Erythroblast (primary cell): Measurements from ENCODE around the gene CEP85.

Experiments used
- GATA1 ChIP-seq: IDR thresholded peaks from 2 replicates; pipeline ENCODE4 v1.6.1; 2011; ENCODE audit warnings: low read depth, mild to moderate bottlenecking, control low read depth, low read length, moderate library complexity
- POLR2A ChIP-seq: IDR thresholded peaks from 2 replicates; pipeline ENCODE4 v1.6.1; 2011; ENCODE audit warnings: mild to moderate bottlenecking, low read length

- no peak for TF ChIP-seq POLR2A
- TF ChIP-seq GATA1, result no peak
Measured at GRCh38 chr1:26190373-26190987, 43.5 kb upstream of the CEP85 start, which contains the start of gene CATSPER4.
